HL-60 (cell line): ENCODE measurements around the gene URGCP.

ENCODE experiments used
- DNase-seq, 2 experiments: peaks; one replicate each; pipeline ENCODE4 v3.0.0-alpha.2; 2010 to 2020; ENCODE audit warnings: low read depth in 1 of 2, low spot score in 1 of 2
- H3K27ac ChIP-seq: fragments of 250-450 bp; sonication (Bioruptor Pico); replicated peaks from 2 replicates; pipeline ENCODE4 v1.5.1; 2020; ENCODE audit warnings: mild to moderate bottlenecking, moderate library complexity
- H3K27me3 ChIP-seq: fragments of 250-450 bp; sonication (Bioruptor Pico); 2 replicates; pipeline ENCODE4 v1.5.1; 2021; ENCODE audit warnings: mild to moderate bottlenecking, moderate library complexity; ENCODE audit not compliant: insufficient read depth, poor library complexity, severe bottlenecking
- H3K4me3 ChIP-seq: replicated peaks from 2 replicates; pipeline ENCODE4 v1.5.1; 2011; ENCODE audit warnings: mild to moderate bottlenecking, control low read depth, low read length; ENCODE audit not compliant: insufficient read depth
- GABPA ChIP-seq: IDR thresholded peaks from 2 replicates; pipeline ENCODE4 v1.6.1; 2012; ENCODE audit warnings: low read depth
- POLR2AphosphoS5 ChIP-seq: IDR thresholded peaks from 2 replicates; pipeline ENCODE4 v1.6.1; 2012; ENCODE audit warnings: low read depth
- SPI1 ChIP-seq: IDR thresholded peaks from 2 replicates; pipeline ENCODE4 v1.6.1; 2012; ENCODE audit warnings: low read depth, mild to moderate bottlenecking, borderline replicate concordance
- TF ChIP-seq, protein P1 (sequence below): IDR thresholded peaks from one replicate; pipeline ENCODE4 v1.5.1; 2011; ENCODE audit warnings: low read length, control low read depth, inconsistent platforms; ENCODE audit not compliant: insufficient read depth
- TF ChIP-seq, protein P2 (sequence below): IDR thresholded peaks from 2 replicates; pipeline ENCODE4 v1.6.1; 2012; ENCODE audit warnings: low read depth; ENCODE audit not compliant: insufficient replicate concordance

URGCP gene

DNA sequence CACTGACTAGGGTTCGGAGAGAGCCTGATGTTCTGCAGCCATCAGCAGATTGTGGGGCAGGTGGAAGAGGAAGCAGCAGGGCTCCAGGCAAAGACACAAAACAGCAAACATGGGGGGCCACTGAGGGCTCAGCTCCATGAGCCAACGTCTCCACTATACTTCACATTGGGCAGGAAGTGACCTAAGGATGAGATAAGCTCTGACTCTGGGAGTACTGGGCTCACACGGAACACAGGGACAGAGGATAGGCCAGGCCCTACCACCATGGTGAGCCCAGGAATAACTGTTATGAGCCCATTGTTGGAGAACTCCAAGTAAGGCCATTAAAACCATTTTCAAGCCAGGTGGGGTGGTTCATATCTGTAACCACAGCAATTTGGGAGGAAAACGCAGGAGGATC, 22.2 kb downstream of the URGCP start:
- Histone ChIP-seq H3K27me3 (no peaks in the 10 kb centered on the region), H3K4me3 (no peak overlapping the region), H3K27ac (no peak overlapping the region)
- no peak for DNase-seq
- no peak for TF ChIP-seq GABPA
- TF ChIP-seq, protein P1, sequence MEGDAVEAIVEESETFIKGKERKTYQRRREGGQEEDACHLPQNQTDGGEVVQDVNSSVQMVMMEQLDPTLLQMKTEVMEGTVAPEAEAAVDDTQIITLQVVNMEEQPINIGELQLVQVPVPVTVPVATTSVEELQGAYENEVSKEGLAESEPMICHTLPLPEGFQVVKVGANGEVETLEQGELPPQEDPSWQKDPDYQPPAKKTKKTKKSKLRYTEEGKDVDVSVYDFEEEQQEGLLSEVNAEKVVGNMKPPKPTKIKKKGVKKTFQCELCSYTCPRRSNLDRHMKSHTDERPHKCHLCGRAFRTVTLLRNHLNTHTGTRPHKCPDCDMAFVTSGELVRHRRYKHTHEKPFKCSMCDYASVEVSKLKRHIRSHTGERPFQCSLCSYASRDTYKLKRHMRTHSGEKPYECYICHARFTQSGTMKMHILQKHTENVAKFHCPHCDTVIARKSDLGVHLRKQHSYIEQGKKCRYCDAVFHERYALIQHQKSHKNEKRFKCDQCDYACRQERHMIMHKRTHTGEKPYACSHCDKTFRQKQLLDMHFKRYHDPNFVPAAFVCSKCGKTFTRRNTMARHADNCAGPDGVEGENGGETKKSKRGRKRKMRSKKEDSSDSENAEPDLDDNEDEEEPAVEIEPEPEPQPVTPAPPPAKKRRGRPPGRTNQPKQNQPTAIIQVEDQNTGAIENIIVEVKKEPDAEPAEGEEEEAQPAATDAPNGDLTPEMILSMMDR, result no peak
- TF ChIP-seq POLR2AphosphoS5, result no peak
- TF ChIP-seq, protein P2, sequence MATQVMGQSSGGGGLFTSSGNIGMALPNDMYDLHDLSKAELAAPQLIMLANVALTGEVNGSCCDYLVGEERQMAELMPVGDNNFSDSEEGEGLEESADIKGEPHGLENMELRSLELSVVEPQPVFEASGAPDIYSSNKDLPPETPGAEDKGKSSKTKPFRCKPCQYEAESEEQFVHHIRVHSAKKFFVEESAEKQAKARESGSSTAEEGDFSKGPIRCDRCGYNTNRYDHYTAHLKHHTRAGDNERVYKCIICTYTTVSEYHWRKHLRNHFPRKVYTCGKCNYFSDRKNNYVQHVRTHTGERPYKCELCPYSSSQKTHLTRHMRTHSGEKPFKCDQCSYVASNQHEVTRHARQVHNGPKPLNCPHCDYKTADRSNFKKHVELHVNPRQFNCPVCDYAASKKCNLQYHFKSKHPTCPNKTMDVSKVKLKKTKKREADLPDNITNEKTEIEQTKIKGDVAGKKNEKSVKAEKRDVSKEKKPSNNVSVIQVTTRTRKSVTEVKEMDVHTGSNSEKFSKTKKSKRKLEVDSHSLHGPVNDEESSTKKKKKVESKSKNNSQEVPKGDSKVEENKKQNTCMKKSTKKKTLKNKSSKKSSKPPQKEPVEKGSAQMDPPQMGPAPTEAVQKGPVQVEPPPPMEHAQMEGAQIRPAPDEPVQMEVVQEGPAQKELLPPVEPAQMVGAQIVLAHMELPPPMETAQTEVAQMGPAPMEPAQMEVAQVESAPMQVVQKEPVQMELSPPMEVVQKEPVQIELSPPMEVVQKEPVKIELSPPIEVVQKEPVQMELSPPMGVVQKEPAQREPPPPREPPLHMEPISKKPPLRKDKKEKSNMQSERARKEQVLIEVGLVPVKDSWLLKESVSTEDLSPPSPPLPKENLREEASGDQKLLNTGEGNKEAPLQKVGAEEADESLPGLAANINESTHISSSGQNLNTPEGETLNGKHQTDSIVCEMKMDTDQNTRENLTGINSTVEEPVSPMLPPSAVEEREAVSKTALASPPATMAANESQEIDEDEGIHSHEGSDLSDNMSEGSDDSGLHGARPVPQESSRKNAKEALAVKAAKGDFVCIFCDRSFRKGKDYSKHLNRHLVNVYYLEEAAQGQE, result no peak
- no peak for TF ChIP-seq SPI1

DNA sequence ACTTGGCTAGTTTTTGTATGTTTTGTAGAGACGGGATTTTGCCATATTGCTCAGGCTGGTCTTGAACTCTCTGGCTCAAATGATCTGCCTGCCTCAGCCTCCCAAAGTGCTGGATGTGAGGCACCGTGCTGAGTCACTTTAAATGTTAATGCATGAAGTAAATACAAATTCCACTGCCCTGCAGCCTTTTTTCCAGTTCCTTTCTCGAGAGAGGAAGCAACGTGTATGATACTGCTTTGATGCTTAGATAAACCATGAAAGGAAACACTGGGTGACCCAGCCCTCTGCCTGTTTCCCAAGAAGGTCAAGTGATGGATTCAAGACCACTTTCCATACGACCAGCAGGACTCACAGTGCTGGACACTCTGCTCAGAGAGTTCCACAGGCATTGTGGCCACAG, 25.8 kb downstream of the URGCP start:
- no peak for TF ChIP-seq SPI1
- TF ChIP-seq, protein P1, result no peak
- no peak for TF ChIP-seq GABPA
- TF ChIP-seq, protein P2, result no peak
- no peak for TF ChIP-seq POLR2AphosphoS5
- Histone ChIP-seq H3K27ac (no peak overlapping the region), H3K4me3 (no peak overlapping the region), H3K27me3 (no peaks in the 10 kb centered on the region)
- no peak for DNase-seq

DNA sequence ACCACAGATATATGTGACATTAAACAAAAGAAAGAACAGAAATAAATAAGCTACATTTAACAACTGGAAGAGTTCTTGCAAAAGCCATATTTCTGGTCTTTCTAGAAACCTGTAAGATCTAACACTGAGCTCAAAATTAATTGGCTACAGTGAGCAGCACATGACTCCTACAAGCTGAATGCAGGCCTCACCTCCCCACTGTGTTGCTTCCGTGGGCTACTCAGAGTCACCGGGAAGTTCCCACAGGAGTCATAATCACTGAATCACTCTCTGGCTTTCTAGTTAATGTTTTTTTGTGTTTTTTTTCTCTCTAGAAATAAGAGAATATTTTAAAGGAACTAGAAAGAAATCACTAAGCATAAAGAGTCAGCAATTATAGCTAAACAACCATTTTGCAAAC, 26.9 kb downstream of the URGCP start:
- TF ChIP-seq POLR2AphosphoS5 (no peak), SPI1 (no peak), GABPA (no peak)
- TF ChIP-seq, protein P2, result no peak
- TF ChIP-seq, protein P1, result no peak
- H3K4me3 ChIP-seq, result no peak overlapping the region
- no peak overlapping the region for H3K27ac ChIP-seq
- no peaks in the 10 kb centered on the region for H3K27me3 ChIP-seq
- DNase-seq, result no peak
